A204.1 (cell line): Measurements from ENCODE around the gene RFTN1.

ENCODE experiments used
- FAIRE-seq: peaks from 2 replicates; lab custom pipeline; 2012; peaks lifted over from hg19 to GRCh38; lab: Jason Lieb, UNC

The RFTN1 gene

DNA sequence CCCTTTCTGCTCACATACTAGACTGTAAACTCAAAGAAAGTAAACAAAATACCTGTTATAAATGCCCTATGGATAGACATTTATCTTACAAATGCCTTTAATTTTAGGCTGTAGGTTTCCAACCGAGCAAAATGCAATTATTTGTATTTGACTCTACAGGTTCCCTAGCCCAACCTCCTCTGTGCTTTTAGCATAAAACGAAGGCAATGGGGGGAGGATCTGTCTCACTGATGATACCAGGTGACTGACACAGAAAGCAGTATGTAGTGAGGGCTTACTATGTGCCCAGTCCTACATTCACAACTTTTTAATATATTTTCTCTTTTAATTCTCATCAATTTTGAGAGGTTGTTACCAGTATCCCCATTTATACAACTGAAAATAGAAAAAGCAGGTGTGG lies 161.1 kb downstream of the RFTN1 start:
- no peak for FAIRE-seq

DNA sequence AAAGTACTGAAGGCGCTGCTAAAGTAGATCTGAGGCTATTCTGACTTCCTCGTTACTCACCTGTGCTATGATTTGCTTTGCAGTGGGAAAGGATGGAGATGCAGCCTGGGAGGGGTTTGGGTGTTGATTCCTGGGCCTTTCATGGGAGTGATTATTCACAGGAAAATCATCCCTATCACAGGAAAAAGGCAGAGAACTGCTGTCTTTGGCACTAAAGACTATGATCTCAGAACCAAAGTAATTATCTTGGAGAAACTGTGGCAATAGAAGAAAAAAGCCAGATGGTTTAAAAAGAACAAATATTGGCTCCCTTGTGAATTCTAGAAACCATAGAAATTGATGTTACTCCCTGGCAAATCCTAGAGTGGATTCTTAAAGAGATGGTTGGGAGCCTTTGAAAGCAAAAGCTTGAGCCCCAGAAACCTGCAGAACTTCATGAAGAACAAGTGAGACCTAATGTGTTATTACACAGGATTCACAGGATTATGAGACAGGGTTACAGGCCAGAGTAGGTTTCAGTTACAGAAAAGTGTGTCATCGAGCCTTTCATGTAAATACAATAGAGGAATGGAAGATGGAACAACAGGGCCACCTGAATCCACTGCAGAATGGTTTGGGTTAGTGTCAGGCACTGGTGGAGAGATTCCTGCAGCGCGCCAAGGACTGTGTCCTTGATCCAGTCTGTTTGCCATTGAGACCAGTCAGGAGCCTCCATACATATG lies 162.7 kb downstream of the RFTN1 start:
- no peak for FAIRE-seq

DNA sequence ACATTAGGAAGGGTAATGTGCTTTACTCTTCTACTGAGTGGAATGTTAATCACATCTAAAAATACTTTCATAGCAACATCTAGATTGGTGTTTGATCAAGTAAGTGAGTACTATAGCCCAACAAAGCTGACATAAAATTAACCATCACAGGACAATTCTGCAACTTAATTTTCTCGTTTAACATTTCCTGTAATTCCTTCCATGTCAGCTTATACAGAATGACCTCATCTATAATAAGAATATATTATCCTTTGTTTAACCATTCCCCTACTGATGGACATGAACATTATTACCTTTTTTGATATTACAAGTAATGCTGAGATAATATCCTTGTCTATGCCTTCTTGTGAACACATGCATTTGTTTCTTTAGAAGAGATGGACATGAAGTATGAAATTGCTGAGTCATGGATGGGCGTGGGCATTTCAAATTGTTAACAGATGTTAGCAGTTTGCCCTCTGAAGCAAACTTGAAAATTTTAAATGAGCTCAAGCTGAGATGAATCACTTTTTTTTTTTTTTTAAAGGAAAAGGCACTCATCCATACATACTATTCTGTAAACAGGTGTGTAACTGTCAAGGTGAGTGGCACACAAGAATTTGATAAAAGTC lies 163.4 kb downstream of the RFTN1 start:
- no peak for FAIRE-seq

DNA sequence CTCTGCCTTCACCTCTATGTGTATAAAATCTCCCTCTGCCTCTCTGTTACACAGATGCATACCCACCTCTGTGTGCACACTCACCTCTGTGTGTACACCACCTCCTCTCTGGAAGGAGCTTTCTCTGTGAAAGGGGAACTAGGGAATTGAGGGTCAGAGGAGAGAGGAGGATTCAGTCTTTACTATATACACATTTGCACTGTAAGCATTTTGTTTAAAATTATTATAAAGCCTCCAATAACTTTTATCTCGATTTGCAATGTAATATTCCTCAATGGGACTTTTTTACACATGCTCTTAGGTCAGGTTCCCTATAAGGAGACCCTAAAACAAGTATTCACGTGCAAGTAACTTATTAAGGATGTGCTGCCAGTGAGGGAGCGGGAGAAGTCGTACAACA lies 166.0 kb downstream of the RFTN1 start:
- FAIRE-seq = no peak

DNA sequence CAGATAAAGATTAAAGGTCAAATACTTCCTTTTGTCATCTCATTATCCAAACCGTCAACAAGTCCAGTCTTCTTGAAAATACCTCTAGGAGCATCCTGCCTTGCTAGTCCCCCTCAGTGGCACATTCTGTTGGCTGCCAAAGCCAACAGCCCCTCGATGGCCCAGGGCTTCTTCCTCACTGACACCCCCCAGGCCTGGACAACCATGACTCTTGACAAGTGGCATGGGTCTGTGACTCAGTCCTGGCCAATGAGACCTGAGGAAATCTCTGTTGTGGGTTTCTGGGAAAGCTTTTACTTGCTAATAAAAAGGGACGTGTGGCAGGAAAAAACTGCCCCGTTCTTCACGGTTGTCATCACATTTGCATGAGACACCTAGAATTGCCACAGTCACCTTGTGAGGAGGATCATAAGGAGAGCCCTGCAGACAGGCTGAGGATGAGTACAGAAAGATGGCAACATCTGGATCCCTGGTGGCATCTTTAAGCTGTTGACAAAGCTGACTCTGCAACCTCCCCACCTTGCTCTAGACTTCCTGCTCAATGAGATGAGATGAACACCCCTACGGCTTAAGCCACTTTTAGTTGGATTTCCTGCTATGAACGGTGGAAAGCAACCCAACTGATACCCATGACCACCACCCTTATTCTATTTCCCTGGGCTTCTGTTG lies 167.0 kb downstream of the RFTN1 start:
- FAIRE-seq = no peak

DNA sequence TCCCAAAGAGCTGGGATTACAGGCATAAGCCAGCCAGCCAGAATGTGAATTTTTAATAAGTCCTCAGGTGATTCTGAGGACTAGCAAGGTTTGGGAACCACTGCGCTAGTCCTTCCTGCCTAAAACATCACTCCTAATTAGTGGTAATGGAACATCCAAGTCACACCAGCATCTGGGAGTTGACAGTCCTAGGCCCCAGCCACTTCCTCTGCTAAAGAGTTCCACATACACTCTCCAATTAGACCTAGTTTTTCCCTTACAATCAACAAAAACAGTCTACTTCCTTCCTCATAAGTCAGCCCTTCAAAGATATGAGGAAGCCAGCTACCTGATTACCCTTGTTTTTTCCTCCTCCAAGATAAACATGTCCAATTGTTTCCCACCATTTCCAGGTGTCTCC lies 170.4 kb downstream of the RFTN1 start:
- no peak for FAIRE-seq

DNA sequence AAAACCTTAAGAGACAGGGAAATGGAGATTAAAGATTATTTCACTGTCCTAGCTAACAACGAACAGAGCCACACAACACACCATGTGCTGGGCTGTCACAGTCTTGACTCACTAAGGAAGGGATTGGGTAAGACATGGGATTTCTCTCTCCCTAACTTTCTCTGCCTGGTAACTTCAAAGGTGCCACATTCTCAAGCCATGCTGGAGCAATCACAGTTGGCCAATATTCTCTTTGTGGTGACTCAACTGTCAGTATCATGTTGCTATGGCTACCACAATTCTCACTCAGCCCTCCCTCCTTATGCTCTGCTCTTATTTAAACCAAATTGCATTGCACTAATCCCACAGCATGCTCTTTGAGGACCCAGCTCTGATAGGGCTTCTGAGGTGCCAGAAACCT lies 174.5 kb downstream of the RFTN1 start:
- FAIRE-seq = no peak

DNA sequence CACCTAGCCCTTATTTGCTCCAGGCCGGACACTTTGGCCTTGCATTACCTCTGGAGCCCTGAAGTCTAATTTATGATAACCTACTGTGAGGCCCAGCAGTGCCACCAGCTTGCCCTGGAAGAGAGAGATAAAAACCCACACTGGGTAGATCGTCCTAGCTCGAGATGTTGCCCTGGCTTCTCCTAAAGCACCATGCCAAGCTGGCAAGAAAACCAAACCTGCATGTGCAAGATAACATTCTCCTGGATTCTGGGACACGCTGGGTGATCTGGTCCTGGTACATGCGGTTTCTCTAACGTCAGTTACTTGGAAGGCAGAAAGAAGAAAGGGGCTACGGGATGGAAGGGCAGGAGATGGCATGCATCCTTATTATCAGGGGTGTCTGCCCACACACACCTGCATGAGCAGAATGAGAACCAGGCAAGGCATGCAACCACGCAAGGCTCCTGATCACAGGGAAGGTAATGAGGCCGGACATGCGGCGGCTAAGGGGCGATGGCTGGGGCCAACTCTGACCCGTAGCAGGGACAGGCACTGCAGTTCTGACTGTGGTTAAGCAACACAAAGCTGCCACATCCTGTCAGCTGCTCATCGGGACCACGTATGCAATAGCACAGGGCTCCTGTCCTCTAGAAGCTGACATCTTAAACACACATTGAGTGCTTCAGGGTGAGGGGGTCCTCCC lies 175.5 kb downstream of the RFTN1 start:
- FAIRE-seq = no peak

DNA sequence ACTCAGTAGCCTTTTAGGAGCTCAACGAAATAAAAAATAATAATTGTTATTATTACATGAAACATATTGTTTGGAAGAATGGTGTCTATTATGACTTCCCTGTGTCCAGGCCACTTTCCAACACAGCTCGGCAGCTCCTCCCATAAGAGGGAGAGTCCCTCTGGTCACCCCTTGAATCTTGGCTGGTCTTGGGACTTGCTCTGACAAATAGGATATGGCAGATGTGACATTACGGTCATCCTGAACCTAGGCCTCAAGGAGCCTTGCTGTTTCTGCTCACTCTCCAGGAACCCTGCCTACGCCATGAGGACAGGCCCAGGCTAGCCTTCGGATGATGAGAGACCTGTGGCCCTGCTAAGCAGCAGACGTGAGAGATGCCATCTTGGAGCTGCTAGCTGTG lies 176.7 kb downstream of the RFTN1 start:
- no peak for FAIRE-seq

DNA sequence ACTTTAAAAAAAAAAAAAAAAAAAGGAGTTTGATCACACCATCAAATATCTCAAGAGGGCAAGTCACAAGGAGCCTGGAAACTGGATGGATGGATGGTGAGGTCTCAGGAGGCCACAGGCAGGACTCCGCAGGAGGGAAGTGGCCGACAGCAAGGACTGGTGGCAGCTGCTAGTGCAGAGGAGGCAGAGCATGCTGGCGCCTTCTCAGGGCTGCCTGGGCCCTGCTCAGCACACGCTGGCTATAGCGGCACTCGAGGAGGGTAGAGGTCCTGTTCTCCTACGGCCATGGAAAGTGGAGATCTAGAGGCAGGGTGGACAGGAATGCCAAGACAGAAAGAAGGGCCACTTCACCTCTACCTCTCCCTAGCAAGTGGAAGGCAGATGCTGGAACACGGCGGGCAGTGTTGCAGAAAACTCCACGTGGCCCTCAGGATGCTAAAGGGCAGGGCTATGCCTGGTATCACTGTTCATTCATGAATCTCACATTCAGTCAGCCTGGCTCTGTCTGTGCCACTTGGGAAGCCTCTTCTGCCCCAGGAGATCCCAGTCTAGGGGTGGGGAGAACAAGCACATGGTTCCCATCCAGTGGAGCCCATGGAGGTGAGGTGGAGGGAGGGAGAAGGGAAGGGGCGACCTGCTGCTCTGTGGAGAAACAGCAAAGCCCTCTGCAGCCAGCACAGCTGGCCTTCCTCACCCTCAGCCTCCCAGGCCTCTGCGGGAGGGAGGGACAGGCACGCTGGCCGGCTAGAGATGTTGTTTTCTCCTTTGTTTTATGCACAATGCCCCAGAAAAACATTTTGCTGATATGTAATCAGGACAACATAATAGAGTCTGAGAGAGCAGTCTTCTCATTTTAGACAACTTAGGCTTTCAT lies 177.5 kb downstream of the RFTN1 start:
- FAIRE-seq = no peak

DNA sequence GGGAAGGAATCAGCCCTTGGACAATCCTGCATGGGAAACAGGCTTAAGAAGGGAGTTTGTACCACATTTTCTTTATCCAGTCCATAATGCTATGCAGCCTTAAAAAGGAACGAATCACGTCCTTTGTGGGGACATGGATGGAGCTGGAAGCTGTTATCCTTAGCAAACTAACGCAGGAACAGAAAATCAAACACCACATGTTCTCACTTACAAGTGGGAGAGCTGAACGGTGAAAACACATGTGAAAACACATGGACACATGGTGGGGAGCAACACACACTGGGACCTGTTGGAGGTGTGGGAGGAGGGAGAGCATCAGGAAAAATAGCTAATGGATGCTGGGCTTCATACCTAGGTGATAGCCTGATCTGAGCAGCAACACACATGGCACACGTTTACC lies 178.2 kb downstream of the RFTN1 start:
- FAIRE-seq = no peak

DNA sequence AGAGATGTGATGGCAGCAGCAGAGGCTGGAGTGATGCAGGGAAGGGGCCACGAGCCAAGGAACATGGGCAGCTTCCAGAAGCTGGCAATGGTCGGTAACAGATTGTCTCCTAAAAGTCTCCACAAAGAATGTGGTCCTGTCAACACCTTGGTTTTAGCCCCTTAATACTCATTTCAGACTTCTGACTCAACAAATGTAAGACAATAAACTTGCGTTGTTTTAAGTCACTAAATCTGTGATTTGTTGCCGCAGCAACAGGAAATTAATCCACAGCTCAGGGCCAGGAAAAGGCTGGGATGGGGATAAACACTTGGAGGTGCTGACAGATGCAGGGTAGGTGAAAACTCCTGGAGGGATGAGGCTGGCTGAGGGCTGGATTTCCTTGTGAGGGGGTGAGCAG lies 178.6 kb downstream of the RFTN1 start:
- no peak for FAIRE-seq

DNA sequence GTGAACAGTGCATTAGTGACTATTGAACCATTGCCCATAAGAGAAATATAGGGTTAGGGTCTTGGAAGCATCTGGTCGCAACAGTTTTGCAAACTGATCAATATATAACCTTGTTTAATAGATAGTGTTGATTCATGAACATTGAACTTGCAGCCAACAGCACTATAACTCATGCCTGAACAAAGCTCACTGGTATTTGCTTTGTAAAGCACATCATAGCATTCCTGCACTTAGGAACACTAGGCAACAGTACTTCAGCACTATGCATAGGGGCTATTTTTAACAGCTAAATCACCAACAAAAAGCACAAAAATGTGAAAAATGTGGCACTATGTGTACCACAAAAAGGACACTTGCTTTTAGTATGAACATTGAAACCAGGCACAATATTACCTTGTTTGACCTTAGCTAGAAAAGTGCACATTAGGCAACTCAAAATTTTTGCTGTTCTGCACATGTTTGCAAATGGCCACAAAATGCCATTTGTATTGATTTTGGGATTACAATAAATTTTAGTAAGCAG lies 180.5 kb downstream of the RFTN1 start:
- FAIRE-seq = no peak

DNA sequence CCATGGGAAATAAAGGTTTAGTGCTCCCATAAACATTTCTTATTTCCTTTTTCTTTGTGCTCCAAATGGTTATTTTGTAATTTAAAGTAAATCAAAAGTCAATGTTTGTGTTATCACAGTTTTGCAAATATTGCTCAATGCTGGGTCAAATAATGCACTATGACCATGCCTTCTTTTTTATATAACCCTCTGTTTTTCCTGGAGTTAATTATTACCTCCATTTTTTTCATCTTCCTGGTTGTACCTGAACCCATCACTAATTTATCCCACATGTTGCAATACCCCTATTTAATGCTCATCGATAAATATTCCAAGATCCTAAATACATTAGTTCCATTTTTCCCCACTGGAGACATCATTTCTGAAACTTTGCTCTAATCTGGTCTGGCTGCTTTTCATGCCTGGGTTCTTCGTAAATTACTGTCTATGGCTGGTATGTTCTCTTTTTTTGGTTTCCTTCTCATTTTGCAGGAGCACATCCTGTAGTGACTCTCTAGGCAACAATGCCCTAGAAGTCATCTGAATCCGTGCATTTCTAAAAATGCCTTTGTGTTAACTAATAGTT lies 182.1 kb downstream of the RFTN1 start:
- no peak for FAIRE-seq

DNA sequence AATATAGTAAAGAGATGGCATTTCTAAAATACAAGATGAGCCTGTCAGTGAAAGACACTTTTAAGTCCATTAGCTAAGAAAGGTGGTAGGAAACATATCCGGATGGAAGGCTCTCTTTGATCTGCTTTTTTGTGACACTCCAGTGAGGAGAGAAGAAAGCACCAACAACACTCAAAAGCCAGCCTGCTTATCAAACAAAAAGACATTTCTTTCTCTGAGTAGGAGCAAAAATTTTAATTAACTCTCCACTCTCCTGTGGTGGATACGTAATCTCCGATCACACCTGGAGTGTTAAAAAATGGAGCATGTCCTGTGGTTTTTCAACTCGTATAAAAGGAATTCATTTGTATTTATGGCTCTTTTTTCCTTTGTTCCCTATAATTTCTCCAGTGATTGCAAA lies 183.1 kb downstream of the RFTN1 start:
- no peak for FAIRE-seq

DNA sequence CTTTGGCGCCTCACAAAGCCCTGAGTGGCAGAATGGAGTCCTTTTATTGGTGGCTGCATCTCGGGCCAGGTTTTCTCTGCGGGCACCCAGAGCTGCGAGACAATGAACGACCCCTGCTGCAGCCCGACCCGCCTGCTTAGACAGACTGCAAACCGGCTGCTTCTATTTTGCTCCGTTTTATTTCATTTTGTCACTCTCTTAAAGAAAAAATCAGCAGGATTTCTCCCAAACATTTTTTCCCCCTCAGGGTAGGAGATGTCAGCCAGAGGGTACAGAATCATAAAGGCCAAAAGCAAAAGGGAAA lies 183.7 kb downstream of the RFTN1 start:
- no peak for FAIRE-seq

DNA sequence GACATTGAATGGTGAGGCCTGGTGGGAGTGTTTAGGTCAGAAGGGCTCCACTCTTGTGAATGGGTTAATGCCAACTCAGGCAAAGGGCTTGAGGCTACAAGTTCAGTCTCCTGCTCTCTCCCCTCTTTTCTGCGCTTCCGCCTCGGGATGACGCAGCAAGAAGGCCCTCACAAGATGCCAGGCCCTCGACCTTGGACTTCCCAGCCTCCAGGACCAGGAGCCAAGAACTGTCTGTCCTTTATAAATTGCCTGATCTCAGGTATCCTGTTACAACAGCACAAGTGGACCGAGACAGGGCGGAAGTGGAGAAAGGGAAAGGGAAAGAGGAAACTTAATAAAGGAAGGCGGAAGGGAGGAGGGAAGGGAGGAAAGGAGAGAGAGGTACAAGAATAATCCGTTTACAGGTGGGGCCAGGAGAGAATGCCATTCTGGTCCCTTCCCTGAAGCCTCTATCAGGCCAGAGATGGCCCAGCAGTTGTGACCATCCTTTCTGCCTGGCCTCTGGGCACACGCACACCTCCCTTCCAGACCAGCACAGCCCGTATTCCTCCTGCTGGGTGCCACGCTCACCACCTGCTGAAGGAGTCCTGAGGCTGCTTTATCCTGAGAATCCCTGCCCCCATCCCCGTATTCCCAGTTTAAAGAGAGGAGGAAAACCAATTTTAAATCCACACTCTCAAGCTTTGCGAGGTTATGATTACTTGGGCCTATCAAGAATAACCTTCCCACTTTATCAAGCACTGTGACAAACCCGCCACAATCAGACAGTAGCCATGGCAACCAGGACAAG lies 184.3 kb downstream of the RFTN1 start:
- FAIRE-seq = no peak

DNA sequence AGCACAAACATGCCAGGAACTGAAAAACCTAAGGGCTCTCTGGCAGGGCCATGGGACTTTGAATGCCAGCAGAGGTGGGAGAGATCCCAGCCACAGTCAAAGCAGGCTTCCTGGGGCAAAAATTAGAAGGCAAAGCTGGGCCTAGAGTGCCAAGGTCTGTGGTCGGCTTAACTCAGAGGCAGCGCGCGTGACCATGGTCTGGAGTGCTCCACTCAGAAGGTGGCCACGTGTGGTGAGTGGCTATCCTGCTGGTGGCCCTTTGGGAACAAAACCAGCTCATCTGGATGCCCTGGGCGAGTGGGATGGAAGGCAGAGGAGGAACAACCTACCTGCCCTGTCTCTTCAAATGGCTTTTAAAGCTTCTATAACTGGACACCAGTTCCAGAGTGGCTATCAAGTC lies 185.4 kb downstream of the RFTN1 start:
- FAIRE-seq = no peak

DNA sequence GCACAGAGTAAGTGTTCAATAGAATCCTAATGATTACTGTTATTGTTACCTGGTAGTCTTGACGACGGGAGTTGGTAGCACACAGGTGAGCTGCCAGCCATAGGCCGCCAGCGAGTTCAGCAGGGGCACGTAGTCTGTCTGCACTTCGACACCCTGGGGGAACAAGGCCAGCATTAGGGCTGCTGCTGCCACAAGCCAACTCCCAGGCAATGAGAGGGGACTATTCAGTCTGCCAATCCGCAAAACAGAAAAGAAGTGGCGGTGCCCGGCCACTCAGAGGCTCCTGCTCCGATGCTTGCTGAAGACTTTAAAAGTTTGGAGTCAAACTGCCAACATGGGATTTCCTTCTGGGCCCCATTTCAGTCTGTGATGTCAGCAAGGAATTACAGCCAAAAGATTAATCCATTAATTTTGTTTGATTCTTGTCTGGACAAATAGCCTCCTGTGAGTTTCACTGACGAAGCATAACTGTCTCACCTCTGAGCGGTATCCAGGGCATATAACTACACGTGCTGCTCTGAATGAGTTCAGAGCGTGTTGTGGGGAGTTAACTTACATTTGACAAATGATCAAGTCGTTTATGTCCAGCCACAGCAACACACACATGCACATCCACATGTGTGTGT lies 186.7 kb downstream of the RFTN1 start:
- no peak for FAIRE-seq

DNA sequence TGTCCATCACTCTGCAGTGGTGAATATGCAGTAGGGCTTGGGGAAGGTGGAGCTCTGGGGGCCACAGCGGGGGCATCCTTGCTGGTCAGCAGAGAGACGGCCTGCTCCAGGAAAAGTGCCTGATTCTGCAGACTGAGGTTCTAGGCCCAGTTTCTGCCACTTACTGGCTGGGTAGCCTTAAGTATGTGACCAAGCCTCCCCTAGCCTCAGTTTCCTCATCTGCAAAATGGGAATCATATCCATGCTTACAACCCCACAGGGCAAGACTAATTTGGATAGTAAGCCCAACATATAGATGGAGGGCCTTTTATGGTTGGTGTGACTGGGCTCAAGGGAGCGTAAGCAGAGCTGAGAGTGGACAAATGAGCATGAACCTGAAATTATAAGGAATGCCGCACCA lies 187.6 kb downstream of the RFTN1 start:
- FAIRE-seq = no peak

DNA sequence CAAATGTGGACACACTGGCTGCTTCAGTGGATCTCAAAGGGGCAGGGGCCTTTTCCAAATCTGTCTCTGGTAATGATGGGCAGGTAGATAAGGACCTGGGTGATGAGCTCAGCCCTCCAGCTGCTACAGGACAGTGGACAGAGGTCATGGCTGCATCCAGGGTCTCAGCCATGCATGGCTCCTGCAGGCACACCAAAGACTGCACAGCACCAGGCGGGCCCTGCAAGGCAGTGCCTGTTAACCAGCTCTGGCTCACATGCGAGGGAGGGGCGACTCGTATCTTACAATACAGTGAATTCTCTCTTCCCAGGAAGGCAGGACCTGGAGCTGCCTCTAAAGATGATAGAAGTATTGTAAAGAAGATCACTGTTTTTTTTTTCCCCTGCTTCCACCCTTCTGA lies 189.8 kb downstream of the RFTN1 start:
- no peak for FAIRE-seq
